ENCODE data around the gene SCAPER. TPM values are rescaled to one million over a fixed set of nuclear protein-coding genes. Genes with fewer than 3 reads are reported as not detected.

The SCAPER gene, protein sequence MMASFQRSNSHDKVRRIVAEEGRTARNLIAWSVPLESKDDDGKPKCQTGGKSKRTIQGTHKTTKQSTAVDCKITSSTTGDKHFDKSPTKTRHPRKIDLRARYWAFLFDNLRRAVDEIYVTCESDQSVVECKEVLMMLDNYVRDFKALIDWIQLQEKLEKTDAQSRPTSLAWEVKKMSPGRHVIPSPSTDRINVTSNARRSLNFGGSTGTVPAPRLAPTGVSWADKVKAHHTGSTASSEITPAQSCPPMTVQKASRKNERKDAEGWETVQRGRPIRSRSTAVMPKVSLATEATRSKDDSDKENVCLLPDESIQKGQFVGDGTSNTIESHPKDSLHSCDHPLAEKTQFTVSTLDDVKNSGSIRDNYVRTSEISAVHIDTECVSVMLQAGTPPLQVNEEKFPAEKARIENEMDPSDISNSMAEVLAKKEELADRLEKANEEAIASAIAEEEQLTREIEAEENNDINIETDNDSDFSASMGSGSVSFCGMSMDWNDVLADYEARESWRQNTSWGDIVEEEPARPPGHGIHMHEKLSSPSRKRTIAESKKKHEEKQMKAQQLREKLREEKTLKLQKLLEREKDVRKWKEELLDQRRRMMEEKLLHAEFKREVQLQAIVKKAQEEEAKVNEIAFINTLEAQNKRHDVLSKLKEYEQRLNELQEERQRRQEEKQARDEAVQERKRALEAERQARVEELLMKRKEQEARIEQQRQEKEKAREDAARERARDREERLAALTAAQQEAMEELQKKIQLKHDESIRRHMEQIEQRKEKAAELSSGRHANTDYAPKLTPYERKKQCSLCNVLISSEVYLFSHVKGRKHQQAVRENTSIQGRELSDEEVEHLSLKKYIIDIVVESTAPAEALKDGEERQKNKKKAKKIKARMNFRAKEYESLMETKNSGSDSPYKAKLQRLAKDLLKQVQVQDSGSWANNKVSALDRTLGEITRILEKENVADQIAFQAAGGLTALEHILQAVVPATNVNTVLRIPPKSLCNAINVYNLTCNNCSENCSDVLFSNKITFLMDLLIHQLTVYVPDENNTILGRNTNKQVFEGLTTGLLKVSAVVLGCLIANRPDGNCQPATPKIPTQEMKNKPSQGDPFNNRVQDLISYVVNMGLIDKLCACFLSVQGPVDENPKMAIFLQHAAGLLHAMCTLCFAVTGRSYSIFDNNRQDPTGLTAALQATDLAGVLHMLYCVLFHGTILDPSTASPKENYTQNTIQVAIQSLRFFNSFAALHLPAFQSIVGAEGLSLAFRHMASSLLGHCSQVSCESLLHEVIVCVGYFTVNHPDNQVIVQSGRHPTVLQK (N-terminal part only)
- 59.1 and 62.5 TPM in 2 replicates for polyA plus RNA-seq

DNA sequence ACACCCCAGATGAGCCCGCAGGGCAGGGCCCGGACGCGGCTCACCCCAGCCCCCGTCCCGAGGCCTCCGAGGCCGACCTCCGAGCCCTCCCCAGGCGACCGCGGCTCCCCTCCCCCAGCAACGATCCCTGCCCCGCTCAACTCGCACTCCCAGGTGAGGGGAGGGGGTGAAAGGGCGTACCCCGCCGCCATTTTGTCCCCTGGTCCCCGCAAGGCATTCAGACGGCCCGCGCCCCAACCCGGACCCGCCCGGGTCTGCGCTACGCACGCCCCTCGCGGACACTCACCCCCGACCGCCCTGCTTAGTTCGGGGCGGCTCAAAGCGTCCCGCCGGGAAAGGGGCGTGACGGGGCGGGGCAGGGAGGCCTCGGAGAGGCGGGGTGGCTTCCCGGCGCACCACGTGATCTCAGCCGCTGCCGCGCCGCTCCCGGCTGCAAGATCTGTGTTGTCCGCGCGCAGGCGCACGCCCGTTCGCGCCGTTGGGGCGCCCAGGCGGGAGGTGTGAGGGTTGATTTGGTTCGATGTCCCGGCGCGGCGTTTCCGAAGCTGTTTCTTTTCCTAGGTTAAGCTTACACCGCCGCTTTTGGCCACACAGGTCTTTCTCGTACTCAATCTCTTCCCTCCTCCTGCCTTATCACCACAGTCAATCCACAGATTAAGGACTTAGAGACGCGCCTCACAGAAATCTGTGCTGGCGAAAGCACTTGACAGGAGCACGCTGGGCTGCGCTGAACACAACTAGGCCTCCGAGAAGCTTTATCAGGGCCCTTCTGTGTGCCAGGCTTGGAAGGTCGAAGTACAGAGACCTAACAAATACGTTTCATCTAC lies at the start of gene SCAPER:
Gene SCAPER, minus strand, starts transcription at position 328 of the 827 bp plus-strand sequence. CDS start 21,523 bp downstream, outside the sequence.

DNA sequence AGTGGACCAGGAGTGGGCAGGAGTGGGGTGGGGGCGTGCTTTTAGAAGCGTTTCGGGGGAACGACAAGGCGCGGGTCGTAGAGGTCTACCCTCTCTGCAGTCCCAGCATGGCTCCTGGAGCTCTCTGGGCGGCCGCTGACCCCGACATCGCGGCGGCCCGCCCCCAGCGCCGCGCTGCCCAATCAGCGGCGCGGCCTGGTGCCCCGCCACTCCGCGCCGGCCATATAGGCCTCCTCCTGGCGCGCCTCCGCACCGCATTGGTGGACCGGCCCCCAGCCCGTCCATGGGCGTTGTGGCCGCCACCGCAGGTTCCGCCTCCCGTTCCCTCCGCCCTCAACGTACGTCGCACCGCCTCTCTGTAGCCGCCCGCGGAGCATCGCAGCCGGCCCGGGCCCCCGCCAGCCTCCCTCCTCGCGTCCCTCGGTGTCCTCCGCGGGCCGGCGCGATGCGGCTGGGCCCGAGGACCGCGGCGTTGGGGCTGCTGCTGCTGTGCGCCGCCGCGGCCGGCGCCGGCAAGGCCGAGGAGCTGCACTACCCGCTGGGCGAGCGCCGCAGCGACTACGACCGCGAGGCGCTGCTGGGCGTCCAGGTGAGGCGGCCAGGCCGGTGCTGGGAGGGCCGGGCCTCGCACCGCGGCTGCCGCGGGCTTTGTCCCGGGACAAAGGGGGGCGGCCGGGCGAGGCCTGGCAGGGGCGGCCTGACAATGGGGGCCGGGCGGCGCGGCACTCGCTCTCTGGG lies 26.4 kb upstream of the SCAPER start, which contains the start of gene RCN2:
Gene RCN2, plus strand, starts transcription at position 353 of the 738 bp plus-strand sequence. Its CDS starts 93 bp downstream, at position 446.

DNA sequence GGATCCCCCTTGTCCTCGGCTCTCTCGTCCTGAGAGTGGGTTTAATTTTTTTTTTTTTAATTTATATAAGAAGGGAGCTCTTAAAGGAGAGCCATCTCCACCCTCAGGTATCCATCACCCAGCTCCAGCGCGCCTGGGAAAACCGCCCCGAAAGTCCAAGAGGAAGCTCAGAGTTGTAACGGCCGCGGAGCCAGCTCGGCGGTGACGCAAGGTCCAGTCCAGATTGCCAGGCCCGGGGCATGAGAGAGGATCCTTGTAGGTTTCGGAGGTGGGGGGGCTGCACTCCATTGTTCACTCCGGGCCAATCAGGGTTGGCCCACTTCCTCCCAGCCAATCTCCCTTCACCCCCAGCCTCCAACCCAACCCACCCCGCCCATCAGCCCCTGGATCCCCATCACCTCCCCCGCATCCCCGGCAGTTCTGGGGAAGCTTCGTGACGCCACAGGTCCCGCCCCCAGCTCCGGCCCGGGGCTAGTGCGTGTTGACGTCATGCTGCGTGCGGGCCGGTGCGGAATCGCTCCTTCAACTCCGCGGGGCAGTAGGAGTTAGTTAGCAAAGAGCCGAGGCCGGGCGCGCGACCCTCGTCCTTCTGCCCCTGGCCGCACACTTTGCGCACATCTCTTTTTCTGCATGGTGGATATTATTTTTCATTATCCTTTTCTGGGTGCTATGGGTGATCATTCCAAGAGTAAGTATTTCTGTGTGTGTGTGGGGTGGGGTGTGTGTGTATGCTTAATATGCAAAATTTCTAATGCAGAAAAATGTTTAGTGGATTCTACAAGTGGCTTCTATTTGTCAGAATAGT lies 568.7 kb downstream of the SCAPER start, which contains the start of gene ISL2:
Gene ISL2, plus strand, starts transcription at position 520 of the 805 bp plus-strand sequence. Its CDS starts 111 bp downstream, at position 631.

DNA sequence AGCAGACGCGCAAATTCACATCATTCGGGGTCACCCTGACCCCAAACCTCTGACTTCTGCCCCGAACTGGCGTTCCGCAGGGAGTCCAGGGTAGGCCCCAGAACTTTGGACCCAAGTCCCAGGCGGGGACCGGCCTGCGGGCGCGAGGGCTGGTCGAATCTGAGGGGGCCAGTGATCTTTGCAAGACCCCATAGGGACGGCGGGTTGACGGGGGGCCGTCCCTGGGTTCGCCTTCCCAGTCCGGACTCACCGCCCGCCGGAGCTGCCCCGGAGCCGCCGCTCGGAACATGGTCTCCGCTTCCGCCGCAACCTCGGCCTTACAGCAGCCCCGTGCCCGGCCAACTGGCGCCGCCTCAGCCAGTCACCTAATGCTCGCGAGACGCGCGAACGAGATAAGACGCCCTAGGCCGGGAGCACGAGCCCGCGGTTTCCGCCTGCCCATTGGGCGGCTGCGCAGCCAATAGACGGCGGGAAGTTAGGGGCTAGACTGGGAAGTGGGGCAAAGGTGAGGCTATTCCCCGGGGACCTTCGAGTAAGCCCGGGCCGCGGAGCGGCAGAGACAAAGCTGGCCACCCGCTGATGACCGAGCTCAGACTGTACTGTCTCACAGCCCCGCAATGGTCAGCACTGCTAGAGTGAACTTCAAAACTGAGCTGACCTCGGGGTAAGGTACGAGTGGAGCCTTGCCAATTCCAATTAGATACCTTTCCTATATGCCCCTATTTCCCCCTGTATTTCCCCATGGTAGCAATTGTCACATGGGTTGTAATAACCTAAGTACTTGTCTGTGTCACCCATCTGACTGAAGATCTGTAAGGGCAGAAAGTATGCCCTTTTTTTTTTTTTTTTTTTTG lies 593.8 kb downstream of the SCAPER start, which contains the start of gene ETFA:
Gene ETFA, minus strand, starts transcription at position 370 of the 854 bp plus-strand sequence. Its CDS starts 81 bp downstream, at position 289.

Other genes starting within 250 kb of the SCAPER start
- gene RCN2, start 26.4 kb upstream of the SCAPER start, polyA plus RNA-seq, result 313 and 347 TPM in 2 replicates
- gene PSTPIP1, start 89.8 kb upstream of the SCAPER start, polyA plus RNA-seq, result not detected in 2 replicates
- gene TSPAN3, start 165.8 kb upstream of the SCAPER start, polyA plus RNA-seq, result 538 and 633 TPM in 2 replicates